Measurements from ENCODE around the gene XKR3.
"Not testable (repeated sequence)": the region's sequence is repeated elsewhere in the genome, so short reads cannot be mapped to it uniquely, and the experiment has no call there.

The XKR3 gene

DNA sequence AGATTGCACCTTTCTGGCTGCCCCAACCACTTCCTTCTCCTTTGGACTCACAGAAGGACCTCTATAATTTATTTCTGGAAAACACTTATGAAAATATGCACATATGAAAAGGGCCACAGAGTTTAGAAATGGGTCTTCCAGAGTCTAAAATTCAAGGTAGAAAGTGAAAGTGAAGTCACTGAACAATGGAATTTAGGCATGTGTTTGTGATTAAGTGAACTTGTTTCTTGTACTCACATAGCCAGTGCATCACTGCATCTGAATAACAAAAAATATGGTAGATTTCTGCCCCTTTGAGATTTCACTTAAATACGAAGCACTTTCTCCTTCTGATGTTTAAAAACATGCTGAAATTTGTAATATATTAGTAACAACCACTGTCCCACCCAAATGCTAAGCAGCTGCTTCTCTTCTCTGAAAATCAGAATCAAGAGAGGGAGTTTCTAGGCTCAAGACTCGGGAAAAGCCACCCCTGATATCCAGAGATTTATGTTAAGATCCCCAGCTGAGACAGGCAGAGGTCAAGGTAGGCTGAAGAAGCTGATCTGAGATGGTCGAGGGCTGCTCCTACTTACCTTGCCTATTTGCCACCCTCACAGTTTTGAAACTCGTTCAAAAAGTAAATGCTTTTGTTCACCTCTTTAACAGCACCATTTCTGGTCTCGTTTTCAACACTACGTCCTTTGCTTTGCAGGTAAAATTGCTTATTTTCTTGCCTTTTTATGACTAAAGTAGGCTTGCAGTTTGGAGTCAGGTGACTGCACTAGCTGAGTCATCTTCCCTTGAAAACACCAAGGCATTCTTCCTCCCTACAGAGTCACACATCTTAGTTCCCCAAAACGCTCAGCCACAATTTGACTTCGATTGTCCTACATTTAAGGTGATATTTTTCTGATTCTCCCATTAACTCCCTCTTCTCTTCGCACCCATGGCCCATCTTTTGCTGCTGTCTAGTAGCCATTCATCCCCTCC lies at the start of gene XKR3:
XKR3 (minus strand) TSS at position 696 of the 972 bp plus-strand sequence. CDS start 17,338 bp downstream, outside the sequence.
- DNase-seq = no peak

DNA sequence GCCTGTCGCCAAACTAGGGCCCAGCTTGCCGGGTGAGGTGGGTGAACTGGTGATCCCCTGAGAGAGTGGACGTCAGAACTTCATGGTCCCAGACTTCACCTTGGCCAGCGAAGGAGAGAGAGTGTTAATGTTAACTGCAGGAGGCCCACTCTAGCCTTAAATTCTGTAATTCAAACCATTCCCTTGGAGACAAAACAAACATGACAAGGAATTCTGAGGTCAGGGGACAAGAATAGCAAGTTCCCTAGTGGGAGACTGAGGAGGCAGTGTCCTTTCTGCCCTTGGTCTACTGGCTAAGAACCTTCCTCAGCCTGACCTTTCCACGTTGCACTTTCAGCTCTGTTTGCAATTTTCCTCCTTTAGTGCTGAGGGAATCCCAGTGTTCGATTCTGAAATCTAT lies 44.4 kb upstream of the XKR3 start:
- not testable (repeated sequence) for DNase-seq

DNA sequence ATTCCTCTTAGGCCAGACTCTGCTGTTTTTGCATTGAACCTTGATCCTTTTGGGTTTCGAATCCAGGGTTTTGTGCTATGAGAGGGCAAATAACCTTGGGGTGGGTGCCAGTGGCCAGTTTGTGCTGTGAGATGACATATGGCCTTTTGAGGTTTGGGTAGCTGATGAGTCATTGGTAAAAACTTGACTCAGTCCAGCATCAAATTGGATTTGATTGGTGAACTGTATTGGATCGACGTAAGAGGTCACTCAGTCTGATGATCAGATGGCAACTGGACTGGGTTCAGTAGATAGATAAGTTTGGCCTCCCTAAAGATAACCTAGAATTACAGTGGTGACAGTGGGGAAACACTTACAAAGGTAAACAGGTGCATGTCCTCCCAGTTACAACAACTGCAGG lies 41.0 kb upstream of the XKR3 start:
- no peak for DNase-seq

DNA sequence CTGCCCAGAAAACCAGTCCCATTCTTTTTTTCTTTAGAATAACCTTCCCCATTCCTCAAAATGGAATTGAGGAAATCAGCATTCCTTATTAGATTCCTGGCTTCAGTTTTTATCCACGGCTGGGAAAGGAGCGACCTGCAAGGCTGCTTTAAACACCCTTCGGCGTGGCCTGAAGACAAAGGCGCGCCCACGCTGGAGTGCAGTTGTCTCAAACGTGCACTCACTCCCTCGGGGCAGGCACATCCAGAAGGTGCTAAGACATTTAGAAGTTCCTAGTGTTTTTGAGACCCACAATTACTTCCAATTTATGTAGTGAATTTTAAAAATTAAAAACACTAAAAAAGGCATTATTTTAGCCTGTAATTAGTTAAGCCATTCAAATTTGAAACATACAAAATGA lies 31.6 kb upstream of the XKR3 start:
- not testable (repeated sequence) for DNase-seq

DNA sequence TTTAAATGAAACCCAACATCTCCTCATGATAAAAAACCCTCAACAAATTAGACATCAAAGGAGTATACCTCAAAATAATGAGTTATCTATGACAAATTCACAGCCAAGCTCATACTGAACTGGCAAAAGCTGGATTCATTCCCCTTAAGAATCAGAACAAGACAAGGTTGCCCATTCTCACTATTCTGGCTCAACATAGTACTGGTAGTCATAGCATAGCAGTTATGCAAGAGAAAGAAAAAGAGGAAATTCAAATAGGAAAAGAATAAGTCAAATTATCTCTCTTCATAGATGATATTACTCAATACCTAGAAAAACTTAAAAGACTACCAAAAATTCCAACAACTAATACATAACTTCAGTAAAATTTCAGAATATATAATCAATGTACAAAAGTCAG lies 29.4 kb upstream of the XKR3 start:
- no peak for DNase-seq

DNA sequence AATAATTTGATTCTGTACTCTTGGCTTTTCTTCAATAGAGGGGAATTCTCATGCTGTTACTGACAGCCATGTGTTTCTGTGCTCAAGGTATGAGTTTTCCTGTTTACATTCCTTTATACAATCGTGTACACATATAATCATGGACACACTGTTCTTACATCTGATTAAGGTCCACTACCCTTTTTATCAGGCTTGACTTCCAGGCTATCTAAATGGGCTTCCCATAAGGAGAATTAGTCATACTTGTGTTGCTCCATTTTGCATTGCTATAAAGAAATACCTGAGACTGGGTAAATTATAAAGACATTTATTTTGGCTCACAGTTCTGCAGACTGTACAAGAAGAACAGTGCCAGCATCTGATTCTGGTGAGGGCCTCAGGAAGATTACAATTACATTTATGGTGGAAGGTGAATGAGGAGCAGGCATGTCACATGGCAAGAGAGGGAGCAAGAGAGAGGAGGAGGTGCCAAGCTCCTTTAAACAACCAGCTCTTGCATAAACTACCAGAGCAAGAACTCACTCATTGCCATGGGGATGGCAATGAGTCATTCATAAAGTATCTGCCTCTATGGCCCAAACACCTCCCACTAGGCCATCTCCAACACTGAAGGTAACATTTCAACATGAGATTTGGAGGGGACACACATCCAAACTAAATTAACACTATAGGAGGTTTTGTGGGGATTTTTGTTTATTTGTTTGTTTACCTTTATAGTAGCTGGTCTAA lies 26.2 kb upstream of the XKR3 start:
- not testable (repeated sequence) for DNase-seq

DNA sequence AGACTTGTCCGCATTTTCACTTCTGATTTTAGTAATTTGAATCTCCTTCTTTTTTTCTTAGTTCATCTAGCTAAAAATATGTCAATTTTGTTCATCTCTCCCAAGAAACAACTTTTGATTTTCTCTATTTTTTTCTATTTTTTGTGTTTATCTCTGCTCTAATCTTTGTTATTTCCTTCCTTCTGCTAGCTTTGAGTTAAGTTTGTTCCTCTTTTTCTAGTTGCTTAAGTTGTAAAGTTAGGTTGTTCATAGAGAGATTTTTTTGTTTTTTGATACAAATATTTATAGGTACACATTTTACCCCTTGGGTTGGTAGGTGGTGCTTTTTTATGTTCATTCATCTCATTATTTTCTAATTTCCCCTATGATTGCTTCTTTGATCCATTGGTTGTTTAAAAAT lies 22.1 kb upstream of the XKR3 start:
- DNase-seq = no peak

DNA sequence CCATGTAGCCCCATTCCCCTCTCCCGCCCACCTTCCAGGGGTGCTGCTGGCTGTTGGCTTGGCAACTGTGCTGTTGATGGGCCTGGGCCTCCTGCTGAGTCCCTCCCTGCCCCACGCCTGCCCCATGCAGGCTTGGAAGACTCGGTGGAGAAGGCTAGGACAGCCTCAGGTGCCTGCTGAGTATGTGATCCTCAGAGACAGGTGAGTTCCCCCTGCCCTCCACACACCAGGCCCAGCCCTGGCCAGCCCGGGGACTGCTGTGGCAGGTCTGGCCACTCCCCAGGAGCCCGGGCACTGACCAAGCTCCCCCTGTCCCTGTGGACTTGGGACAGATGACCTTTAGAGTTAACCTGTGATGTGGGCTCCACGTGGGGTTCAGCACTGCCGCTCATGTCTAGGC lies 20.7 kb upstream of the XKR3 start:
- no peak for DNase-seq

DNA sequence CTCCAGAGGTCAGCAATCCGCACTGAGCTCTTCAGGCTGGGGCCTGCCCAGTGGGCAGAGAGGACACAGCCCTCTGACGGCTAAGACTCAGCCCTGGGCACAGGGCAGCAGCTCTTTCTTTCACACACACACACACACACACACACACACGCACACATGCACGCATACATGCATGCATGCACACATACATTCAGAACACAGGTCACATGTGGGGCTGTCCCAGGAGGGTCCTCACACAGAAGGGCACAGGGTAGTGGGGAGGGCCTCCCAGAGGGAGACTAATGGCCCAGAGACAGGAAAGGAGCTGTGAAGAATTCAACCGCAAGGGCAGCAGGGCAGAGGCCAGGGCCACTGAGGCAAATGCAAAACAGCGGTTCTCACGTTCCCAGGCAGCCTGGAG lies 20.3 kb upstream of the XKR3 start:
- no peak for DNase-seq

DNA sequence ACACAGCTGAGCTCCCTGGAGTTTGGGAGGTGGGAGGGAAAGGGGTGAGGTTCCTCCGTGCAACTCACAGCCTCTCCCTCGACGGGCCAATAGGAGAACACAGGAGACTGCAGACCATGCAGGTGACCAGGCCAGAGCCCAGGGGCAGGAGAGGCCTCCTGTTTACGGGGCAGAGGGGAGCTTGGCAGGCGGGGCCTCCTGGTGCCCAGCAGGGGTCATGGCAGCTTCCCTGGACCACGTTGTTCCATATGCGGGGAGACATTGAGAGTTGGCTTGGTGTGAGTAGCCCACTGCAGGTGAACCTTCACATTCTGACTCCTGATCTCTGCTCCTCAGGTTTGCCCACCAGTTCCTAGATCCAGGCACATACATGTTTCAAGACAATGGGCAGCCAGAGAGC lies 19.3 kb upstream of the XKR3 start:
- DNase-seq = no peak

DNA sequence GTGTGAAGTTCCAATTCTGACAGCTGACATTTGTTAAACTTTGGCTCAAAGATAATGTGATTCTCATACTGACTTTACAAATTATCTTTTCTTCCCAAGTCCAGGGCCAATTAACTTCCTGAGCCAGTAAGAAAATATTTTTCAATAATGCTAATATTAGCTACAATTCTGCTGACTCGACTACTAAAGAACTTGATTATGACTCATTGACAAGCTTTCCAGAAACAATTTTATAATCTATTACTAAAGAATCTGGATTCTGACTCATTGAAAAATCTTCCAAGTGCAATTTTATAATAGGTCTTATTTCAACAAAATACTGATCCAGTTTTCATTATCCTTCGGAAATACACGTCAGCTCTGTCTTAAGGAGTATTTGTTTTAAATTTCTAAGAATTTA lies 12.9 kb upstream of the XKR3 start:
- DNase-seq = no peak

DNA sequence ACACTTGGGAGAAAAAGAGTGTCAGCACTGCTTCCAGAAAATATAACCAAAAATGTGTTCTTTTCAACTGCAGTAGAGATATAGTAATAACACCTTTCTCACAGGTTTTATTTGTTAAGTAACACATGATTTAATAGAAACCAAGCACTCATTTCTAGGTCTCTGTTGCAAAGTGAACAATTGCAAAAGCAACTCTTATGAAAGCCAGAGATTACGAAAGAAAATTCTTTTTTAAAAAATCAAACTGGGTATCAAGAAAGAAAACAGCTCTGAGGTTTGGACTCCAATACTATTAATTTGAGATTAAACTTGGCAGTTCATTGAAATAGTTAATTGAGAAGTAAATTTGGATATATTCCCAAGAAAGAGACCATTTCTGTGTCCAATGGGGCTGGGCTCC lies 9.8 kb upstream of the XKR3 start:
- DNase-seq = no peak

DNA sequence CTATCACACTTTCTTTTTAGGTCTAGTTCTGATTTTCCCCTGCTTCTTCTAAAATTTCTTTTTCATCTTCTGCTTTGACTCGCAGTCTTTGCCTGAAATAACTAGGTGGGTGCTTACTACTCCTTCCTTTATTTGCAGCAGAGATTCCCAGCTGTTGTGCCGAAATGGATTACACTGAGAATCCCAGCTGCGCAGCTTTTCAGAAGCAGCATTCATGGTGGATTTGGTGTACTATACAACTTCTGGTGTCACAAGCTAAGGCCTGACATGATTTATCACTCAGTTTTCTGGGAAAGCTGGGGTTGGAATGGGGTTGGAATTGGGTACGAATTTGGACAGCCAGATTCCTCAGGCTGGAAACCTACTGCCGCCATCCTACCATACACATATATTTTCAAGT lies 6.0 kb upstream of the XKR3 start:
- no peak for DNase-seq

DNA sequence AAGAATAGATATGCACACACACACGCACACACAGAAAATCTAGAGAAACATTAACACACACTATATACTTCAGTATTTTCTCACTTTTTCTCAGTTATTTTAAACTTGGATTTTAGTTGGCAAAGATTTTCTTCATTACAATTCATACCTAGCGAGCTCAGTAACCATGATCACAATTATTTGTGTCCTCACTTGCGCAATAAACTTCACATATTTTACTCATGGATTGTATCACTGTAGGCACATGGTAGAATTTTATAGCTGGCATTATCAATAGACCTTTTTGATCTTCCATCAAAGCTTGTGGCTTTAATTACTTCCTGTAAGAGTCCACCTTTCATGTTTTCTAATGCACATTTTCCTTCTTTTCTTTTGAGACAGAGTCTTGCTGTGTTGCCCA lies 4.8 kb upstream of the XKR3 start:
- DNase-seq = no peak

DNA sequence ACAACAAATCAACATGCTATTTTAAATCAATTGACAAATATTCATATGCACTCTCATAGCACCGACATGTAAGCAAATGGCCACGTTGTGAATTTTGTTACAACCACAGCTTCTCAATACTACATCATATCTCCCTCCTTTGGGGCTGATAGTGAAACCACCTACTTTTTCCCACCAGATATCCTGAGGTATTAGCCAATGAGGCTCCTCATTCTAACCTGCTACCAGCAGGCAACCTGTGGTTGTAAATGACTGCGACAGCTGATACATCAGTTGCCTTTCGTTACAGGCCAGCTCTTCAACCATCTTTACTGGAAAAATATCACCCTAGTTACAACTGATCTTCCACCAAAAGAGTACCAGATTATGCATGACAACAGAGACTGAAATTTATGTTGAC lies 3.7 kb upstream of the XKR3 start:
- no peak for DNase-seq

DNA sequence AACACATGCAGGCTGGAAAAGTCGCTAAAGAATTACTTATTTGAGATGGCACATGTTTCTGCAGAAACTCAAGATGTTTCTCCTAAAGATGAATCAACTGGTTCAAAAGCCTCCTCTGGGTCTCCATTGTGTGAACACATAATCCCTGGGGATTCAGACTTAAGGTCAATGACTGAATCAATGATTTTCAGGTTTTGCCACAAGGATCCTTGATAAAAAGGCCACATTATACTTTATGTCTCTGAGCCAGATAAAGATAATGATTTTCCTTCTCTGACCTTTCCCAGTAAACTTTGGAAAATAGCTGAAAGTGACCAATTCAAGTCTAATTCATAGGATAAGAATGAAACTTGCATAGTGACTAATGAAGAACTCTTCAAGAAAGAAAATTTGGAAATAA lies 2.3 kb upstream of the XKR3 start:
- no peak for DNase-seq

DNA sequence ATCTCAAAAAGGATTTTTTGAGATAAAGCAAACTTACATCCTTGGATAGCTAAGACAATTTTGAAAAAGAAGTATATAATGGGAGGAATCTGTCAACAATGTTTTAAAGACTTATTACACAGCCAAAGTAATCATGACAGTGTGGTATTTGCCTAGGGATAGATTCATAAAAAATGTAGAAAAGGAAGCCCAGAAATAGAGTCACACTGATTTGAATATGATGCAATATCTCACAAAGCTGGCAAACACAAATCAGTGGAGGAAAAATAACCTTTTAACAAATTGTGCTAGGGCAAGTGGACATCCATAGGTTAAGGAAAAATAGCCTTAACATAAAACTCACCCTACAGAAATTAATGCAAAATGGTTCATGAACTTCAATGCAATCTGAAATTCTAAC lies 6.0 kb downstream of the XKR3 start:
- DNase-seq = no peak

DNA sequence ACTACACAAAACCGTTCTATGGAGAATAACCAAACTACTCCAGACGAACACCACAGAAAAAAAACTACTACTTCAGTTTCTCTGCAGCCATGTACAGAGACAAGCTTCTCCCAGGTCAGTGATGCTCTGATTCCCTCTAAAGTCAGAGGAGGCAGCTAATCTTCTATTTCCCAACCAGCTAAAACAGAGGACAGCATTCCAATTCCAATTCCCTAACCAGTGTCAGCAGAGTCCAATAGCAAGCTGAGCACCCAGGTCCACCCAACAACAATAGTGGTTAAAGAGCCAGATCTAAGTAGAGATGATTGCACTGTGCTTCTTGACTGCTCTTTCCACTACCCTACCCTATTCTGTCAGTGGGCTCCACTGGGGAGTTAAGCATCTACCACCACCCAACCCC lies 6.7 kb downstream of the XKR3 start:
- DNase-seq = no peak

DNA sequence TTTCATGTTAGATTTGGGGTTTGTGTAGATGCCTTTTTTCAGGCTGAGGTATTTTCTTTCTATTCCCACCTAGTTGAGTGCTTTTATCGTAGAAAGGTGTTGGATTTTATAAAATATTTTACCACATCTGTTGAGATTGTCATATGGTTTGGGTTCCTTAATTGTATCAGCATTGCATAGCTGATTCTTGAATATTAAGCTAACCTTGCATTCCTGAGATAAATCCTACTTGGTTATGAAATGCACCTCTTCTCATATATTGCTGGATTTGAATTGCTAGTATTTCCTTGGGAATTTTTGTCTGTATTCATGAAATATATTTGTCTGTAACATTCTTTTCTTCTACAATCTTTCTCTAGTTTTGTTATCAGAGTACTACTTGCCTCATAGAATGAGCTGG lies 10.1 kb downstream of the XKR3 start:
- DNase-seq = no peak

DNA sequence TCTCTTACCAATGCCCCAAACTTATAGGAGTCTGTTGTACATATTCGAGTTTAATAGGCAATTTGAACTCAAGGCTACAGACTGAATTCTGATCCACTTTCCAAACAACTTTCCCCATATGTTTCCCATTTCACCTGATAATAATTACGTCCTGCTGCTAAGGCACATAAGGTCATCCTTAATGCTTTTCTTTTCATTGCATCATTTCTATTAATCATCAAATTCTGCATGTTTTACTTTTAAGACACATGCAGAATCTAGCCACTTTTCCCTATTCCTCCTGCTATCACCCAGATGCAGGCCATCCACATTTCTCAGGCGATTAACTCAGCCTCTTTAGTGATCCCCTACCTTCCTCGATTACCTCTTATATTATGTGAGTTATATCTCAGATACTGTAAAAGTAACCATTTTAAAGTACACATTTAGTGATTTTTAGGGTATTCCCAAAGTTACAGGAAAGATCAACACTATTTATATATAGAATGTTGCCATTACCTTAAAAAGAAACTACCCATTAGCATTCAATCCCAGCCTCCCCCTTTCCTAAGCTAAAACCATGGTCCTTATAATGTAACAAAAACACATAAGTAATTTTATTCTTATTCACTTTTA lies 14.9 kb downstream of the XKR3 start:
- no peak for DNase-seq

DNA sequence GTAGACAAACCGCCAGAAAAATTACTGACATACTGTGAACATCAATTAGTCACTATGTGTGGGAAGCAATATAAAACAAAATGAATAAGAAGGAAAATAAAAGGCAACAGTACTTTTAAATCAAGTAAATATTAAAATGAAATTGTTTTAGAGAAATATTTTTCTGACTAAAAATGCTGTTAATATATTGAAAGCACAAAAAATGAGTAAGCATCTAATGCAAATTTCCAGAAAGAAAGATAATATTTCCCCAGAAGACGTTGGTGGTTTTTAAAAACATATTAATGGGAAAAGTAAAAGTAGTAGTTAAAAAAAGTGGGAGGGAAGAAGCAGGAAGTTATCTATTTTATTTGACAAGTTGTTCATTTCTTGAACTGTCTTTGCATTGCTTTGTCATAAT lies 16.5 kb downstream of the XKR3 start:
- DNase-seq = no peak

DNA sequence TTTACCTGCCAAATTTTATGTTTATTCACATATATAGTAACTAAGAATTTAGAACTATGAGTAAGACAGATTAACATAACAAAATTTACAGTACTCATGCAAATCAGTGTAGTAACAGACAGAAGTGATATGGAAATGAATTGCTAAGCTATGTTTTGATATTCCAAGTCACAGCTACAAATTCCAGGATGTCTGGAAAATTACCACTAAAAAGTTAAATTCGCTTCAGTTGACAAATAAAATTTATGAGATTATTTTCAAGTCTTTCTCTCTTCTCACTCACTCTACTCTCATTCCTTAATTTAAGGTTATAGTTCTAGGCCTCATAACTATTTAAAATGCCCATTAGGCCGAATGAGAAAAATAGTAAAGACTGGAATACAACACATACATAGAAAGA lies 18.1 kb downstream of the XKR3 start:
- no peak for DNase-seq

DNA sequence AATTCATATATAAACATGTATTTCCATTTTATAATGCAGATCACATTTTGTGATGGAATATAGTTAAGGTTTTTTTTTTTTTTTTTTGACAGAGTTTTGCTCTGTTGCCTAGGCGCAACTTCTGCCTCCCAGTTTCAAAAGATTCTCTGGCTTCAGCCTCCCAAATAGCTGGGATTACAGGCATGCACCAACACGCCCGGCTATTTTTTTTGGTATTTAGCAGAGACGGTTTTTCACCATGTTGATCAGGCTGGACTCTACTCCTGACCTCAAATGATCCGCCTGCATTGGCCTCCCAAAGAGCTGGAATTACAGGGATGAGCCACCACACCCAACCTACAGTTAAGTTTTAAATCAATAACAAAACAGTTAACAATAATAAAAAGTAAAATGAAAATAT lies 18.8 kb downstream of the XKR3 start:
- DNase-seq = no peak

DNA sequence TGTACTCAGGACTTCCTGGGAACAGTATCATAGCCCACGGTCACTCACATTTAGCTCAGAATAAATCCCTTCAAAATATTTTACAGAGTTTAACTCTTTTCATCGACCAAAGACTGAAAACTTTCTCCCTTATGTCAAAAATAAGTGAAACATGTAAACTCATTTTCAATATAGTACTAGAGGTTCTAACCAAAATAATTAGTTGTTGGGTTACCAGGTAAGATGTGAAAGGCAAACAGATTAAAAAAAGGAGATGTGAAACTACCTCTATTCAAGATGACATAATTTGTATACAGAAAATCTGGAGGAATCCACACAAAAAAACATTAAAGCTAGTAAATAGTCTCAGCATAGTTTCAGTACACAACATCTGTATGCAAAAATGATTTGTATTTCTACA lies 20.3 kb downstream of the XKR3 start:
- DNase-seq = no peak

Measured in SHP77 treated with DMSO at 0.1 percent for 48 hours (cell line).